Stimulated activated CD4-positive, alpha-beta T cell treated with anti-CD3 and anti-CD28 coated beads, Interleukin-2, amount 100 ng/mL, for 4 hours (primary cell): ENCODE results near the gene TRIM48.
"Not testable (repeated sequence)": the region's sequence is repeated elsewhere in the genome, so short reads cannot be mapped to it uniquely, and the experiment has no call there.

Experiments used
- DNase-seq: peaks from one replicate; pipeline ENCODE4 v3.0.0-alpha.2; 2020; ENCODE audit warnings: low read depth

Gene TRIM48, protein sequence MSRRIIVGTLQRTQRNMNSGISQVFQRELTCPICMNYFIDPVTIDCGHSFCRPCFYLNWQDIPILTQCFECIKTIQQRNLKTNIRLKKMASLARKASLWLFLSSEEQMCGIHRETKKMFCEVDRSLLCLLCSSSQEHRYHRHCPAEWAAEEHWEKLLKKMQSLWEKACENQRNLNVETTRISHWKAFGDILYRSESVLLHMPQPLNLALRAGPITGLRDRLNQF

DNA sequence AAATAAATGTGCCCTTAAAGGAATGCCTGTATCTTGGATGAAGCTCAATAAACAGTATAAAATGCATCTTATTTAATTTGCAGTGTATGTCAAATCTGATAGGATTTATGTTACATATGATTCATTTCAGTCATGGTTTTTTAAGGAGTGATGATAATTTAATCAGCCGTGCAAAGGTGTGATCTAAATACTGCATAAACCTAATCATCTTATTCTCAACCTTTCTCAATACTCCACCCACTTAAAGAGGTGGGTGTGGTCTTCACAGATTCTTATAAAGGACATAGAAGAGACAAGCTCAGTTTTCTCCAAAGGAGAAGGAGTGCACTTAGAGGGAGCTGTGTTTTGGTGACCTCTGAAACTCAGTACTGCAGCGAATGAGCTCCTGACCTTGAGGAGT lies at the start of gene TRIM48:
Gene TRIM48 (plus strand): TSS at position 301 of the 400 bp plus-strand sequence. CDS start 113 bp downstream, outside the sequence.
- DNase-seq = not testable (repeated sequence)

DNA sequence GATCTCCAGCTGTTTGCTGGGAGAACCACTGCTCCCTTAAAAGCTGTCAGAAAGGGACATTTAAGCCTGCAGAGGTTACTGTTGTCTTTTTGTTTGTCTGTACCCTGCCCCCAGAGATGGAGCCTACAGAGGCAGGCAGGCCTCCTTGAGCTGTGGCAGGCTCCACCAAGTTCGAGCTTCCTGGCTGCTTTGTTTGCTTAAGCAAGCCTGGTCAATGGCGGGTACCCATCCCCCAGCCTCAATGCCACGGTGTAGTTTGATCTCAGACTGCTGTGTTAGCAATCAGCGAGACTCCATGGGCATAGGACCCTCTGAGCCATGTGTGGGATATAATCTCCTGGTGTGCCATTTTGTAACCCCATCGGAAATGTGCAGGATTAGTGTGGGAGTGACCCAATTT lies 23.6 kb upstream of the TRIM48 start:
- DNase-seq = not testable (repeated sequence)

DNA sequence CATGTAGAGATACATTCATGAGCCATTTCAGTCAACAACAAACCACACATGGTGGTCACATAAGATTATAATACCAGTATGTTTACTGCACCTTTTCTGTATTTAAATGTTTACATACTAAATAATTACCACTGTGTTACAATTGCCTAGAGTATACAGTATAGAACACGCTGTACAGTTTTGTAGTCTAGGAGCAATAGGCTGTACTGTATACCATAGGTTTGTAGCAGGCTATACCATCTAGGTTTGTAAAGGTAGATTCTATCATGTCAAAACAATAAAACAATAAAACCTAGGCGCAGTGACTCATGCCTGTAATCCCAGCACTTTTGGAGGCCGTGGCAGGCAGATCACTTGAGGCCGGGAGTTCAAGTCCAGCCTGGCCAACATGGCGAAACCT lies 1.1 kb downstream of the TRIM48 start:
- no peak for DNase-seq
